ENCODE measurements around the gene STARD5. TPM values are rescaled to one million over a fixed set of nuclear protein-coding genes. Genes with fewer than 3 reads are reported as not detected.

The STARD5 gene
- total and polyA plus RNA-seq, 2 experiments from 2014 or later = 3.8 to 10.1 TPM

GRCh38 chr15:81288040-81288439 is 35.9 kb downstream of the STARD5 start:
- H3K4me2 ChIP-seq = no peak overlapping the region
- no peak overlapping the region for H3K27ac ChIP-seq (ENCODE audit: low read depth)
- no peak overlapping the region for H3K4me3 Mint-ChIP-seq
- H3K36me3 ChIP-seq (ENCODE audit: insufficient read depth) = no peaks in the 10 kb centered on the region
- no peaks in the 10 kb centered on the region for H3K79me2 ChIP-seq (replicated peaks; ENCODE audit: insufficient read depth)
- no peaks in the 10 kb centered on the region for H4K20me1 ChIP-seq (replicated peaks; ENCODE audit: insufficient read depth)
- no peaks in the 10 kb centered on the region for H3F3A ChIP-seq (replicated peaks; ENCODE audit: low read depth)
- DNase-seq (ENCODE audit: low spot score) (no peak), ATAC-seq (no peak)
- no peak overlapping the region for H3K4me3 ChIP-seq
- no peaks in the 10 kb centered on the region for H3K9me2 ChIP-seq (ENCODE audit: insufficient read depth)
- no peaks in the 10 kb centered on the region for H3K4me1 ChIP-seq (ENCODE audit: insufficient read depth)
- no peaks in the 10 kb centered on the region for H3K27me3 ChIP-seq (ENCODE audit: insufficient read depth)
- H2AFZ ChIP-seq = no peak overlapping the region
- H3K27me3 Mint-ChIP-seq (ENCODE audit: insufficient read depth, low read depth, poor library complexity) = peaks cover 5% of the 10 kb centered on the region
- no peaks in the 10 kb centered on the region for H3K9me3 Mint-ChIP-seq
- H3K4me1 Mint-ChIP-seq = no peaks in the 10 kb centered on the region
- TF ChIP-seq ZNF331 (CRISPR knock-in tag; IDR thresholded peaks at IDR 0.05; ENCODE audit: low read depth) (no peak), STAT1 (IDR thresholded peaks at IDR 0.05; ENCODE audit: unreplicated experiment) (no peak), EZH2phosphoT487 (IDR thresholded peaks at IDR 0.05; ENCODE audit: unreplicated experiment) (no peak), CREB1 (CRISPR knock-in tag; IDR thresholded peaks at IDR 0.05; ENCODE audit: low read depth) (no peak), JUNB (IDR thresholded peaks at IDR 0.05; ENCODE audit: unreplicated experiment) (no peak), POLR2AphosphoS5 (IDR thresholded peaks at IDR 0.05; ENCODE audit: low read depth) (no peak)
- TF ChIP-seq, protein P1, sequence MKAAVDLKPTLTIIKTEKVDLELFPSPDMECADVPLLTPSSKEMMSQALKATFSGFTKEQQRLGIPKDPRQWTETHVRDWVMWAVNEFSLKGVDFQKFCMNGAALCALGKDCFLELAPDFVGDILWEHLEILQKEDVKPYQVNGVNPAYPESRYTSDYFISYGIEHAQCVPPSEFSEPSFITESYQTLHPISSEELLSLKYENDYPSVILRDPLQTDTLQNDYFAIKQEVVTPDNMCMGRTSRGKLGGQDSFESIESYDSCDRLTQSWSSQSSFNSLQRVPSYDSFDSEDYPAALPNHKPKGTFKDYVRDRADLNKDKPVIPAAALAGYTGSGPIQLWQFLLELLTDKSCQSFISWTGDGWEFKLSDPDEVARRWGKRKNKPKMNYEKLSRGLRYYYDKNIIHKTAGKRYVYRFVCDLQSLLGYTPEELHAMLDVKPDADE (IDR thresholded peaks at IDR 0.05) = no peak
- TF ChIP-seq, protein P2, sequence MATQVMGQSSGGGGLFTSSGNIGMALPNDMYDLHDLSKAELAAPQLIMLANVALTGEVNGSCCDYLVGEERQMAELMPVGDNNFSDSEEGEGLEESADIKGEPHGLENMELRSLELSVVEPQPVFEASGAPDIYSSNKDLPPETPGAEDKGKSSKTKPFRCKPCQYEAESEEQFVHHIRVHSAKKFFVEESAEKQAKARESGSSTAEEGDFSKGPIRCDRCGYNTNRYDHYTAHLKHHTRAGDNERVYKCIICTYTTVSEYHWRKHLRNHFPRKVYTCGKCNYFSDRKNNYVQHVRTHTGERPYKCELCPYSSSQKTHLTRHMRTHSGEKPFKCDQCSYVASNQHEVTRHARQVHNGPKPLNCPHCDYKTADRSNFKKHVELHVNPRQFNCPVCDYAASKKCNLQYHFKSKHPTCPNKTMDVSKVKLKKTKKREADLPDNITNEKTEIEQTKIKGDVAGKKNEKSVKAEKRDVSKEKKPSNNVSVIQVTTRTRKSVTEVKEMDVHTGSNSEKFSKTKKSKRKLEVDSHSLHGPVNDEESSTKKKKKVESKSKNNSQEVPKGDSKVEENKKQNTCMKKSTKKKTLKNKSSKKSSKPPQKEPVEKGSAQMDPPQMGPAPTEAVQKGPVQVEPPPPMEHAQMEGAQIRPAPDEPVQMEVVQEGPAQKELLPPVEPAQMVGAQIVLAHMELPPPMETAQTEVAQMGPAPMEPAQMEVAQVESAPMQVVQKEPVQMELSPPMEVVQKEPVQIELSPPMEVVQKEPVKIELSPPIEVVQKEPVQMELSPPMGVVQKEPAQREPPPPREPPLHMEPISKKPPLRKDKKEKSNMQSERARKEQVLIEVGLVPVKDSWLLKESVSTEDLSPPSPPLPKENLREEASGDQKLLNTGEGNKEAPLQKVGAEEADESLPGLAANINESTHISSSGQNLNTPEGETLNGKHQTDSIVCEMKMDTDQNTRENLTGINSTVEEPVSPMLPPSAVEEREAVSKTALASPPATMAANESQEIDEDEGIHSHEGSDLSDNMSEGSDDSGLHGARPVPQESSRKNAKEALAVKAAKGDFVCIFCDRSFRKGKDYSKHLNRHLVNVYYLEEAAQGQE (IDR thresholded peaks at IDR 0.05; ENCODE audit: unreplicated experiment) = no peak
- H3K27ac Mint-ChIP-seq = no peak overlapping the region
- H3K36me3 Mint-ChIP-seq (ENCODE audit: low read depth) = no peaks in the 10 kb centered on the region

DNA sequence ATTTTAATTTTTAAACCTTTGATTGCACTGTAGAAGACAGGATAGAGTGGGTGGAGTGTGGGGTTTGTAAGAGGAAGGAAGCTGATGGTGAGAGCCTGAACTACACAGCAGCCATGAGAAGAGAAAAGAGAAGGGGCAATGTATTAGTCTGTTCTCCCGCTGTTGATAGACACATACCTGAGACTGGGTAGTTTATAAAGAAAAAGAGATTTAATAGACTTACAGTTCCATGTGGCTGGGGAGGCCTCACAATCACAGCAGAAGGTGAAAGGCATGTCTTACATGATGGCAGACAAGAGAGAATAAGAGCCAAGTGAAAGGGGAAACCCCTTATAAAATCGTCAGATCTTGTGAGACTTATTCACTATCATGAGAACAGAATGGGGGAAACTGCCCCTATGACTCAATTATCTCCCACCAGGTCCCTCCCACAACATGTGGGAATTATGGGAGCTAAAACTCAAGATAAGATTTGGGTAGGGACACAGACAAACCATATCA is 37.3 kb downstream of the STARD5 start:
- Mint-ChIP-seq H3K9me3 (no peaks in the 10 kb centered on the region), H3K4me3 (no peak overlapping the region), H3K27ac (no peak overlapping the region), H3K27me3 (ENCODE audit: insufficient read depth, low read depth, poor library complexity) (peaks cover 3% of the 10 kb centered on the region), H3K4me1 (no peaks in the 10 kb centered on the region), H3K36me3 (ENCODE audit: low read depth) (no peaks in the 10 kb centered on the region)
- DNase-seq (ENCODE audit: low spot score) (no peak), ATAC-seq (no peak)
- no peak overlapping the region for H3K4me2 ChIP-seq
- H2AFZ ChIP-seq = no peak overlapping the region
- no peaks in the 10 kb centered on the region for H3K9me2 ChIP-seq (ENCODE audit: insufficient read depth)
- no peaks in the 10 kb centered on the region for H3F3A ChIP-seq (replicated peaks; ENCODE audit: low read depth)
- H3K79me2 ChIP-seq (replicated peaks; ENCODE audit: insufficient read depth) = no peaks in the 10 kb centered on the region
- H3K27me3 ChIP-seq (ENCODE audit: insufficient read depth) = no peaks in the 10 kb centered on the region
- no peaks in the 10 kb centered on the region for H3K4me1 ChIP-seq (ENCODE audit: insufficient read depth)
- no peaks in the 10 kb centered on the region for H3K36me3 ChIP-seq (ENCODE audit: insufficient read depth)
- H3K27ac ChIP-seq (ENCODE audit: low read depth) = no peak overlapping the region
- no peak overlapping the region for H3K4me3 ChIP-seq
- H4K20me1 ChIP-seq (replicated peaks; ENCODE audit: insufficient read depth) = no peaks in the 10 kb centered on the region
- no peak for TF ChIP-seq NANOG (IDR thresholded peaks at IDR 0.05; ENCODE audit: borderline replicate concordance)
- TF ChIP-seq CTCF (conservative IDR thresholded peaks at IDR 0.05; ENCODE audit: low read depth in 2 of 2) = no peak
- no peak for TF ChIP-seq STAT1 (IDR thresholded peaks at IDR 0.05; ENCODE audit: unreplicated experiment)
- TF ChIP-seq, protein P2 (IDR thresholded peaks at IDR 0.05; ENCODE audit: unreplicated experiment) = no peak
- TF ChIP-seq POLR2AphosphoS5 (IDR thresholded peaks at IDR 0.05; ENCODE audit: low read depth) = no peak

Data from GM23338 (cell line).